Measurements from ENCODE around the gene SLC8A3. TPM values are rescaled to one million over a fixed set of nuclear protein-coding genes. Genes with fewer than 3 reads are reported as not detected.

The SLC8A3 gene
- total RNA-seq, 1 experiment from 2014 or later, result not detected

- no peak for DNase-seq (ENCODE audit: extremely low read depth, low read depth)
Observed at GRCh38 chr14:70181276-70181675, 7.5 kb downstream of the SLC8A3 start.

- no peak for DNase-seq (ENCODE audit: extremely low read depth, low read depth)
Observed at GRCh38 chr14:70180718-70181117, 8.0 kb downstream of the SLC8A3 start.

DNA sequence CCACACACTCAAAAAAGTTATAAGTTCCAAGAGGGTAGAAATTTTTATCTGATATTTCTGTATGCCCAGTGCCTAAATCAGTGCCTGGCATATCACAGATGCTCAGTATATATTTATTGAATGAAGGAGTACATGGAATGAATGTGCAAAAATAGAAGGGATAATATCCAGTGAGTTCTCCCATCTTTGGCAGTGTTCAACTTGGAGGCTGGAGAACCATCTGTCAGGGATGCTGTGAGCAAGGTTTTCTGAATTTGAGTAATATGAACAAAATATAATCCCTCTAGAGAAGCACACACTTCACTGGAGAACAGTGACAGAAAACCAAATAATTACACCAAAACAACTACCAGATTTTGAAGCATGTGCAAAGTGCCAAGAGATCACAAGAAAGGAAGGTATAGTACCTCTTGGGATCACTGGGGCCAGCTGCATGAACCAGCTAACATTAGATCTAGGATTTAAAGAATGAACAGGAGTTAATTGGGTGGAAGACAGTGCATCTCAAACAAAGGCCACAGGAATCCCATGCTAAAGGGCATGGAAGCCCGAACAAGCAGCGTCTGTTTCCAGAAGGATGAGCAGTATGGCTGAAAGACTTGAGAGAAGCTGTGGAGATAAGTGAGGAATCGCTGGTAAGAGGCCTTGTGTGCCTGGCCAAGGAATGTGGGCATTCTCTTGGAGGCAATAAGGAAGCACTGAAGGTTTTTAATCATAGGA is 11.5 kb downstream of the SLC8A3 start:
- no peak for DNase-seq (ENCODE audit: extremely low read depth, low read depth)

GRCh38 chr14:70173569-70173968 is 15.2 kb downstream of the SLC8A3 start:
- no peak for DNase-seq (ENCODE audit: extremely low read depth, low read depth)

GRCh38 chr14:70171726-70172125 is 17.0 kb downstream of the SLC8A3 start:
- DNase-seq (ENCODE audit: extremely low read depth, low read depth), result no peak

- DNase-seq (ENCODE audit: extremely low read depth, low read depth), result no peak
Observed at GRCh38 chr14:70170976-70171375, 17.8 kb downstream of the SLC8A3 start.

DNA sequence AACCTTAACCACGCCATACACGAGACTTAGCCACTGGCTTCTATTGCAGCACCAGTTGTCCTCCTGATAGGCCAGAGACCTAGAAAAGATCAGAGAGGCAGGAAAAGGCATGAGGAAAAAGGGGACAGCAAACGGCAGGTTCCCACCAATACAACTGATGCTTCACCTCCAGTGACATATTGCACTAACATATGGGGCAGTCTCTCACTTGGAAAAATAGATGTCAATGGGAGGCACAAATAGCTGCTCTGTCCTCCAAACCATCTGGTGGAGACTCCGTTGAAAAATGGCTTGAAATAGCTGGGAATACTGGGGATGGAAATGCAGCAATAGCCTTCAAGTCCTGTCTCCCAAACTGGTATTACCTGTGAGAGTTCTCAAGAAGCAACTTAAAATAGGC is 20.3 kb downstream of the SLC8A3 start:
- DNase-seq (ENCODE audit: extremely low read depth, low read depth), result no peak

DNA sequence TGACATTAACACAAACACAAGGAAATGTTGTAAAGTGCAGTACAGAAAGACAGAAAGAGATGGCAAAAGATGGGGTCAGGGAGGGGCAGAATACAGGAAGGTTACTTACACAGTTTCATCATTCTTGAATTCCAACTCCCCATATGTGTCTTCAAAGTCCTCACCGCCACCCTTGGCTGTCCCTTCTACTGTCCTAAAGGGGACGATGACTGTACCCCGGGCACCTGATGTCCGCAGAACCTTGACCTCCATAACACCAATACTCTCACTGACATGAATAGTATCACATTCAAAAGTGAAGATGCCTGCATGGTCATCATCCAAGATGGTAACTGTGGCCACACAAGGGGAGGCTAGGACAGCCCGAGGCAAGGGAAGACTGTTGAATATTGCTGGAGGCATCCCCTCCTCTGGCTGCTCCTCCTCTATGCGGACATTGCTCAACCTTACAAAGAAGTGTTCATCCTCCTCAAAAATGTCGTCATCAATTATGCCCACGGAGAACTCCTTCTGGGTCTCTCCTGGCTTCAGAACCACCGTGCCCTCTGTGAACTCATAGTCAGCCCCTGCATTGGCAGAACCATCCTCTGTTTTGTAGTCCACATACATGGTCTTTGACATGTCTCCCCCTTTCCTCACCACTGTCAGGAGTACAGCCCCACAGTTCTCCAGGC is 22.1 kb downstream of the SLC8A3 start:
- no peak for DNase-seq (ENCODE audit: extremely low read depth, low read depth)

GRCh38 chr14:70162358-70162757 is 26.4 kb downstream of the SLC8A3 start:
- no peak for DNase-seq (ENCODE audit: extremely low read depth, low read depth)

DNA sequence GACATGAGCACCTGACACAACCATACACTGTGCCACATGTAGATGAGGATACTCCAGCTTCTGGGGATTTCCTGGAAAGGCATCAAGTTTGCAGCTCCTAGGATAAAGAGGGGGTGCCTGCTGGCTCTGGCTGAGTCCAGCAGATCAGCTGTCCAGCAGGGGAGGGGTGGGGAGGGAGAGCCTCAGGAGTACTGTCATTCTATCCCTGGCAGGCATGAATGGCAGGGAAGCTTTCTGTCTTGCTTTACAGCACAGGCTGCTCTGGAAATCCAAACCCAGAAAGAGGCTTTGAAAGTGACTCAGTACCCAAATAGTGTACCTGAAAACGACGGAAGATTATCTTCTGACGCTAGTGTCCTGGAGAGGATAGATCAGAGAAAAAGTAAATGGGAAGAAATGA is 32.2 kb downstream of the SLC8A3 start:
- no peak for DNase-seq (ENCODE audit: extremely low read depth, low read depth)

DNA sequence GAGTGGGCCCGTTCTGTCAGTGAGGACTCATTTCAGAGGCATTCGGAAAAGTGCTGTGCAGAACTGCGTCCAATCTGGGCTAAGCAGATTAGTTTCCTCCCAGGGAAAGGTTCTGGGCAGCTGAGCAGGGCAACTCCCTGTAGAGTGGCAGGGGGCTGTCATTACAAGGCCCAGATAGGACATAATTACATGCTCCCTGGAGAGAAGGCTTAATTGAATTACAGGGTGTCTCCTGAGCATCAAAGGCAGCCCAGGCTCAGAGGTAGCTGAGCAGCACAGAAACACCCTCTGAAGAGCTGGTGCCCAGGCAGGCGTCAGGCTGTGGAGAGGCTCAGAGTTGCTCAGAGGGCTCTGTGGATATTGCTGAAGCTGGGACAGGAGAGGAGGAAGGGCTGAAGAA is 36.0 kb downstream of the SLC8A3 start:
- no peak for DNase-seq (ENCODE audit: extremely low read depth, low read depth)

DNA sequence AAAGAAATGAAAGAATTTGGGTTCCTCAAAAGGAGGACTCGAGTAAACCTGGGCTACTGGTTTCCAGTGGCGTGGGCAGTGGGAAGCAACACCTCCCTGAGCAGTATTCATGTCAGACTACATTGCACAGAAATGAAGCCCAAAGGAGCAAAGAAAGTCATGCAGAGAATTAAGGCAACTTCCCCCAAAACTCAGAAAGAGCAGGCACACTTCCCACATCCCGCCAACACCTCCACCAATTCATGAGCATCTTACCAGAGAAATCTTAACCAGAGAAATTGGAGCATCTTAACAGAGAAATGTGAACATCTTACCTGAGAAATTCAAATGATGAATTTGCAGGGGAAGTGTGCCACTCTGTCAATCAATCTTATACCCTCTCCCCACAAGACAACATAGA is 36.7 kb downstream of the SLC8A3 start:
- no peak for DNase-seq (ENCODE audit: extremely low read depth, low read depth)

DNA sequence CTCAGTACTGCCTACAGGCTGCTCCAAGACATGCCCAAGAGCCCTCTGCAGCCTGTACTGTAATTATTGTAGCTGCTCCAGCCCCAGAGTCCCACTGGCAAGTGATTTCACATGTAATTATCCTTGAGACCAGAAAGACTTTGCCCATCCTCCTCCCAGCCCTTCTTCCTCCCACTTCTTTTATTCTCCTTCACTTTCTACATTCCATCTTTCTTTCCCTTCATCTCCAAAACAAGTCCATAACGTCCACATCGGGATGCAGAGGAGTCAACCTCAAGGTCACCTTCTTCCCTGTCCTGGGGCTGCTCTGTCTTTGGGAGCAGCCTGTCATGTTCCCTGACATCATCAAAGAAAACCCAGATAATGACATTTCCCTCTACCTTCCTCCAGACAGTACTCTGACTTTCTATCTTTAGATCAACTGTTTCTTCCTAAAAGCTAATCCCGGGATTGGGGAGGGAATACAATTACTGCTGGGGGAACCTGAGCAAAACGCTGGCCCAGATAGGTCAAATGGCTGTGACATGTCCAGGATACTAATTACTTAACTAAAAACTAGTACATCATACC is 39.1 kb downstream of the SLC8A3 start:
- no peak for DNase-seq (ENCODE audit: extremely low read depth, low read depth)

- DNase-seq (ENCODE audit: extremely low read depth, low read depth), result no peak
Observed at GRCh38 chr14:70148911-70149595, 39.7 kb downstream of the SLC8A3 start.

GRCh38 chr14:70148351-70148750 is 40.4 kb downstream of the SLC8A3 start:
- no peak for DNase-seq (ENCODE audit: extremely low read depth, low read depth)

- DNase-seq (ENCODE audit: extremely low read depth, low read depth), result no peak
Observed at GRCh38 chr14:70144046-70144445, 44.7 kb downstream of the SLC8A3 start.

DNA sequence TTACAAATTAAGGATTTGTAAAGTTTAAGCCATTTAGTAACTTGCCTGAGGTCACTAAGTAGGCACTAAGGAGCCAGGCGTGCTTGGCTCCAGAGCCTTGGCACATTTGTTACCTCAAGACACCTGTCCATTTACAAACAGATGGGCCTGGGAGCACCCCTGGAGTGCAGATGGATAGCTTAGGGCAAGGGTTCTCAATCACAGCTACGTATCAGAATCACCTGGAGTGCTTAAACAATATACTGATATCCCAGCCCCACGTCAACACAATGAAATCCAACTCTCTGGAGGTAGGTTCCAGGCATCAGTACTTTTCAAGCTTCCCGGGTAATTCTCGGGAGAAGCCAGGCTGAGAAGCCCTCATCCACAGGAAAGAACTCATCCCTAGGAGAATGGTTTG is 45.4 kb downstream of the SLC8A3 start:
- DNase-seq (ENCODE audit: extremely low read depth, low read depth), result no peak

DNA sequence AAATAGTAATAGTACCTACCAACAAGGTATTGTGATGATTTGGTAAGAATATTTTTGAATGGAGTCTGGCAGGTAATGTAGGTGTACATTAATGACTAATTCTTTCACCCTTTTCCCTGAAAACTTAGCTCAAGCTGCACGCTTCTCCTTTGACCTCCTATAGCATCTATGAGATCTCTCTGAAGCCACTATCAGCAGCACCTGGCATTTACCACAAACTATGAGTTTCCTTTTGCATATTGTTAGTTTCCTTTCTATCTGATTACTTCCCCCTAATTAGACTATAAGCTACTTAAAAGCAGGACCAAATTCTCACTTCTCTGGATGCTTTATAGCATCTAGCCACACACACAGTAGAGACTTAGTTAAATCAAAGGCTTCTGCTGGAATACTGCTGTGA is 48.1 kb downstream of the SLC8A3 start:
- no peak for DNase-seq (ENCODE audit: extremely low read depth, low read depth)

DNA sequence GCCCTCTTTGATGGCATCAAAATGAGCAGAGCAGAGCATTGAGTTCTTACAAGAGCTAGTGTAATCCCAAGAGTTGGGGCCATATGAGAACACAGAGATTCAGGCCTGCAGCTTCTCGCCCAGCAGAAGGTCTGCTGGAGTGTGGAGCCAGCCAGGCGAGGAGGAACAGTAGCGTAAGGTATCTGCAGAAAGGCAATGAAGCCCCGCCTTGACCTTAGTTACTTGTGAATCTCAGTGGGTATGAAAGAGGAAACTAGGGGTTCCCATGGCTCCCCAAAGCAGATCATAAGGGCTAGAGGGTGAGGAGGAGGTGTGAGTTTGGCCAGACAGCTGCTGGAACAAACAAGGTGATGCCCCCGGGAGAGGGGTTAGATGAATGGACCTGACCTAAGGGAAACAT is 49.4 kb downstream of the SLC8A3 start:
- DNase-seq (ENCODE audit: extremely low read depth, low read depth), result no peak

- DNase-seq (ENCODE audit: extremely low read depth, low read depth), result no peak
Observed at GRCh38 chr14:70137788-70138187, 51.0 kb downstream of the SLC8A3 start.

DNA sequence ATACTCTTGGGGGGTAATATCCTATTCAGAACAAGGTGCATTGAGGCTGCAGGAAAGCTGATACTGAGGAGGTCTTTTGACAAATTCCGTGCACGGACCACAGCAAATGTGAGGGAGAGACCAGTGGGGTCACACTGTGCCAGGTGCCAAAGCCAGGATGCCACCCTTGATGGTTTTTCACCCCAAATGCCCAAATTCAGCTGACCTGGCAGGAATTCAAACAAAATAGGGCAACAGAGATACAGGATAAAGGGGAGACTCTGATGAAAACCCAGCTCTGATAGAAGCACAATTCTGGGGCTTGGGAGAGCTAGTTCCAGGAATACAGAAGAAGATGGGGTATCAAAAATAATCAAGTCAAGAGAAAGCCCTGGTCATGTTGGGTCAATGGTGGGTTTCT is 55.3 kb downstream of the SLC8A3 start:
- no peak for DNase-seq (ENCODE audit: extremely low read depth, low read depth)

- no peak for DNase-seq (ENCODE audit: extremely low read depth, low read depth)
Observed at GRCh38 chr14:70130482-70130881, 58.3 kb downstream of the SLC8A3 start.
